ENCODE data around the gene CCDC106.
A peak's percentile ranks its signal among the peaks of the same experiment; 100 is the strongest.

The CCDC106 gene

DNA sequence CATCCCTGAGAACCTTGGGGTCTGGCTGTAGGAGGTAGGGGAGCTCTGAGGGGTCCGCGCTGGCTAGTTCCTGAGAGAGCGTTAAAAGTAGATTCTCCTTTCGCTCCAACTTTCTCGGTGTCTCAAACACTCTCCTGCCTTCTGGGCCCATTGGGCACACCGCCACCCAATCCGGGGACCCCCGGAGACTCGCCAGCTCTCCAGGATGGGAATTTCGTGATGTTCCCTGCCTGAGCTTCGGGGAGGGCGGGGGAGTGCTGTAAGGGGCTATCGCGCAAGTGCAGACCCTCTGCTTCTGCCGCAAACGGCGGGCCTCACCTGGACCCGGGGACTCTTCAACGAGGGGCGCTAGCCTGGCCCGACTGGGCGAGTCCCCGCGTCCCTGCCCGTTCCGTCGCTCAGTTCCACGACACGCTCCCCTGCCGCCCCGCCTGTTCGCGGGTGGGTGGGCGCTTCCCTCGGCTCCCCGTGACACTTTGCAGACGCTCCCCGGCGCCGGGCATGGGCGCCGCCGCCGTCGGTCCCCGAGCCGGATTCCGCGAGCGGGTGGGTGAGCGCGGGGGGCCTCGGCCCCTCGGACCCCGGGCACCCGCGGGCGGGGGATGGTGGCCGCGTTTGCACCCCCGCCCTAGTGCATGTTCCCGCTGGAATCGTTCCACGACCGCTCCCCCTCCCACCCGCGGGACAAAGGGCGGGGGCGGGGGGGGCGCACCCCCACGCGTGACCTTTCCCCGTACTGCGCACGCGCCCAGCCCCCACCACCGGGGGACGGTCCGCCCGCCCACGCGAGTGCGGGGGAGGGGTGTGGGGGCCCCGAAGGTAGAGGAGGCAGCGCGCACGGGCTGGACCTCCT is at the start of gene CCDC106:
Gene CCDC106 (plus strand): TSS at position 481 of the 853 bp plus-strand sequence. CDS start 835 bp downstream, outside the sequence.
- peak; percentile 80 for DNase-seq

- peak; percentile 98 for DNase-seq
These were observed 49.1 kb upstream of the CCDC106 start for GRCh38 chr19:55598719-55599467.

DNA sequence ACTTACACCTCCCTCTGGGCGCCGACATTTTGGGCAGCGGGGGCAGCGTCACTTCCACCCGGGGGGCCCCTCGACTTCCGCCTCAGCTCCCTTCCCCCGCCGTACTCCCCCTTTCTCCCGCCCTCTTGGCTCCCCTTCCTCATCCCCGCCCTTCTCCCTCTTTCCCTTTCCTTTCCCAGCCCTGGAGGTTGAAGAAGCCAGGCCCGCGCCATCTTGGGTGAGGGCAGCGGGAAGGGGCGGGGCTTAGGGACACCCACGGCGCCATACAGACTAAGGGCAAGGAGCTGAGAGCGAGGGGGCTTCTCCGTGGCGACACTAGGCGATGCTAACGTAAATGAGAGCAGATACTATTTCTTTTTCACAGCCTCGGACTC is 48.6 kb upstream of the CCDC106 start, which contains the start of gene FIZ1:
Gene FIZ1 (minus strand): TSS at position 50 of the 374 bp plus-strand sequence. CDS start 1,652 bp downstream, outside the sequence.
- DNase-seq, result peak; percentile 96

- DNase-seq, result peak; percentile 90
These were observed 48.0 kb upstream of the CCDC106 start, which contains the start of gene ZNF524 for GRCh38 chr19:55599842-55600661. Gene ZNF524 (plus strand): TSS chr19:55600288. CDS start chr19:55602113, 1,825 bp downstream.

- DNase-seq, result no peak
These were observed 47.4 kb upstream of the CCDC106 start for GRCh38 chr19:55600662-55601028.

DNA sequence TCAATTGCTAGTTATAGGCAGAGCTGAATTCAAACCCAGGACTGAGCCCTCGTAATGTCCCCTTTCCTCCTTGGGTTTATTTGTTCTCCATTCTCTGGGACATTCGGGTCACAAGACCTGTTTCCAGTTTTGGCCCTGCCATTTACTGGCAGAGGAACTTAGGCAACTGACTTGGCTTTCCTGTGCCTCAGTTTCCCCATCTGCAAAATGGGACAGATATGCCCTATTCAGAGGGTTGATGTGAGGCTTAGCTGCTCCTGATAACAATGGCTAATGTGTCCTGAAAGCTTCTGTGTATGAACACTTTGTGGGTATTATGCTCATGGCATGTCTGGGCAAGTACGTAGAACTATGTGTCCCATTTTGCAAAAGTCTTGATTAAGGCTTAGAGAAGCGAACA is 46.9 kb upstream of the CCDC106 start:
- no peak for DNase-seq

- DNase-seq, result no peak
These were observed 45.7 kb upstream of the CCDC106 start for GRCh38 chr19:55602104-55603001.

DNA sequence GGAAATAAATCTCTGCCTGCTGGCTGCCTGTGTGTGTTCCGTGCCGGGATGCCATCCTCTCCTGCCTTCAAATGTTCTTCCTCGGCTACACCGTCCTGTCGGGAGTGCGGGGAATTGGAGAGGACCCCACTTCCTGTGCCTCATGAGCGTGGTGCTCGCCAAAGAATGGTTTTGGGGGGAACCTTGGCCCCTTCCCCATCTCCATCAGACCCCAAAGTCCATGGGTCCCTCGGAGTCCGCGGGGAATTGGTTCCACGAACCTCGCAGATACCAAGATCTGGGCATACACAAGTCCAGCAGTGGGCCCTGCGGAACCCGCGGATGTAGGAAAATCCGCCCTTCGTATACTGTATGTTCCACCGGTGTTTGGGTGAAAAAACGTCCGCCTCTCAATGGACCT is 44.9 kb upstream of the CCDC106 start:
- DNase-seq, result no peak

DNA sequence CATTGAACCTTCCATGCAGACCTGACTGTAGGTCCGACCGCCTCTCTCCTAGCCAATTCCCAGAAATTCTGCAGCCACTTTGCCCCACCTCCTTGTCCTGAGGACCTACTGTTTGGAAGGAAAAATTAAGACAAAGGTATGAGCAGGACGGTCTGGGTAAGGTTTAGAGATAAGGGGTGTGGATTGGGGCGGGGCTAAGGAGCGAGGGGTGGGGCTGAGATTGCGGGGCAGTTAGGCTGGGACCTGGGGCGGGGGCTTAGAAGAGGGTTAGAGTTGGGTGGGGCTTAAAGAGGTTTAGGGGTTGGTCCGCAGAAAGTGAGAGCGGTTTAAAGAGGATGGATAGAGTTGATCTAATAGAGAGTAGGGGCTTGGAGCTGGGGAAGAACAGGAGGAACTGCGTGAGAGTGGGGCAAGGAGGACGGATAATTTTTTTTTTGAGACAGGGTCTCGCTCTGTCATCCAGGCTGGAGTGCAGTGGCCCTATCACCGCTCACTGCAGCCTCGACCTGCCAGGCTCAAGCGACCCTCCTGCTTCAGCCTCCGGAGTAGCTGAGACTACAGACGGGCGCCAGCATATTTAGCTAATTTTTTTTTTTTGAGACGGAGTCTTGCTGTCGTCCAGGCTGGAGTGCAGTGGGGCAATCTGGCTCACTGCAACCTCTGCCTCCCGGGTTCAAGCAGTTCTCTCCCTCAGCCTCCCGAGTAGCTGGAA is 44.3 kb upstream of the CCDC106 start:
- DNase-seq, result no peak

DNA sequence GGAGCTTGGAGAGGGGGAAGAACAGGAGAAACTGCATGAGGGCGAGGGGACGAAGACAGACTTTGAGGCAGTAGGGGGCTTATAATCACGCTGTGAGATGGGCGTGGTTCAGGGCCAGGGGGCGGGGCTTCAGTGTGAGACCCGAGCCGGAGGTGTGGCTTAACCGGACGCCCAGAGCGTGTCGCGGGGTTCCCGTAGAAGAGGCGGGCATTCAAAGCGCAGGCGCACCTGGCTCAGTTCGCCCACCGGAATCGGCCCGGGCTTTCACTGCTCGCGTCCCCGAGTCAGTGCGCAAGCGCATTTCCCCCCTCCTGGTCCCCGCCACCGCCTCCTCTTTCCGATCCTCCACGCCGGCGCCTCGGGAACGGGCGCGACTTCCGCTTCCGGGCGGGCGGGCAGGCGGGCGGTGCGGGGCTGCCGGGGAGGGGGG is 42.8 kb upstream of the CCDC106 start:
- DNase-seq, result peak; percentile 99

GRCh38 chr19:55605637-55606470 is 42.2 kb upstream of the CCDC106 start, which contains the start of gene ZNF865:
Gene ZNF865 (plus strand): TSS chr19:55605647. CDS start chr19:55613619, 7,972 bp downstream.
- peak; percentile 80 for DNase-seq

GRCh38 chr19:55606471-55606787 is 41.6 kb upstream of the CCDC106 start:
- DNase-seq, result no peak

GRCh38 chr19:55606817-55607216 is 41.2 kb upstream of the CCDC106 start:
- DNase-seq, result no peak

DNA sequence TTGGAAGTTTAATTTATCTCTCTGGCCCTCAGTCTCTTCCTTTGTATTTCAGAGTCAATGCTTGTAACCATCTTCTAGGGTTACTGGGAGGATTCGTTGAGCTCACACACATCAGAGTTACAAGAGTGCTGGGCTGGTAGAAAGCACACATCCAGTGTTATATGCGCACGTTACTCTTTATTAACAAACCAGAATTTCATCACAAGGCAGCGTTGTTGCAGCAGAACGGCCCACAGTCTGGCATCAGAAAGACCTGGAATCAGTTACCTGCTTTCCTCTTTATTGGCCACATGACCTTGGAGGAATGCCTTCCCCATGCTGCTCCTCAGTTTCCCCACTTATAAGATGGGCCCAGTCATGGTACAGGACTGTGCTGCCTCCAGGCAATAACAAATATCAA is 38.7 kb upstream of the CCDC106 start:
- no peak for DNase-seq

- no peak for DNase-seq
These were observed 36.6 kb upstream of the CCDC106 start for GRCh38 chr19:55611300-55611982.

GRCh38 chr19:55611983-55612645 is 35.9 kb upstream of the CCDC106 start:
- no peak for DNase-seq

- no peak for DNase-seq
These were observed 34.6 kb upstream of the CCDC106 start for GRCh38 chr19:55613396-55613795.

DNA sequence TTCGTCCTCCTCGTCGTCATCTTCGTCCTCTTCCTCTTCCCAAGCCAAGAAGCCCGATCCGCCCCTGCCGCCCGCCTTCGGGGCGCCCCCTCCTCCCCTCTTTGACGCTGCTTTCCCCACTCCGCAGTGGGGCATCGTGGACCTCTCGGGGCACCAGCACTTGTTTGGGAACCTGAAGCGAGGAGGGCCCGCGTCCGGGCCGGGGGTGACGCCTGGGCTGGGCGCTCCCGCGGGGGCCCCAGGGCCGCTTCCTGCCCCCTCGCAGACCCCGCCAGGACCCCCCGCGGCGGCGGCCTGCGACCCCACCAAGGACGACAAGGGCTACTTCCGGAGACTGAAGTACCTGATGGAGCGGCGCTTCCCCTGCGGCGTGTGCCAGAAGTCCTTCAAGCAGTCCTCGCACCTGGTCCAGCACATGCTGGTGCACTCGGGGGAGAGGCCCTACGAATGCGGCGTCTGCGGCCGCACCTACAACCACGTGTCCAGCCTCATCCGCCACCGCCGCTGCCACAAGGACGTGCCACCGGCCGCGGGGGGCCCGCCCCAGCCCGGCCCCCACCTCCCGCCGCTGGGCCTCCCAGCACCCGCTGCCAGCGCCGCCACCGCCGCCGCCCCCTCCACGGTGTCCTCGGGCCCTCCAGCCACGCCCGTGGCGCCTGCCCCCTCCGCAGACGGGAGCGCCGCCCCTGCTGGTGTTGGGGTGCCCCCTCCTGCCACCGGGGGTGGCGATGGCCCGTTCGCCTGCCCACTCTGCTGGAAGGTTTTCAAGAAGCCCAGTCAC is 33.9 kb upstream of the CCDC106 start:
- no peak for DNase-seq

Data from activated CD8-positive, alpha-beta memory T cell treated with anti-CD3 and anti-CD28 coated beads, Interleukin-2, amount 50 U/mL, for 48 hours (primary cell).